ENCODE measurements around the gene RTKN.
"Not testable (repeated sequence)": the region's sequence is repeated elsewhere in the genome, so short reads cannot be mapped to it uniquely, and the experiment has no call there.

Gene RTKN

DNA sequence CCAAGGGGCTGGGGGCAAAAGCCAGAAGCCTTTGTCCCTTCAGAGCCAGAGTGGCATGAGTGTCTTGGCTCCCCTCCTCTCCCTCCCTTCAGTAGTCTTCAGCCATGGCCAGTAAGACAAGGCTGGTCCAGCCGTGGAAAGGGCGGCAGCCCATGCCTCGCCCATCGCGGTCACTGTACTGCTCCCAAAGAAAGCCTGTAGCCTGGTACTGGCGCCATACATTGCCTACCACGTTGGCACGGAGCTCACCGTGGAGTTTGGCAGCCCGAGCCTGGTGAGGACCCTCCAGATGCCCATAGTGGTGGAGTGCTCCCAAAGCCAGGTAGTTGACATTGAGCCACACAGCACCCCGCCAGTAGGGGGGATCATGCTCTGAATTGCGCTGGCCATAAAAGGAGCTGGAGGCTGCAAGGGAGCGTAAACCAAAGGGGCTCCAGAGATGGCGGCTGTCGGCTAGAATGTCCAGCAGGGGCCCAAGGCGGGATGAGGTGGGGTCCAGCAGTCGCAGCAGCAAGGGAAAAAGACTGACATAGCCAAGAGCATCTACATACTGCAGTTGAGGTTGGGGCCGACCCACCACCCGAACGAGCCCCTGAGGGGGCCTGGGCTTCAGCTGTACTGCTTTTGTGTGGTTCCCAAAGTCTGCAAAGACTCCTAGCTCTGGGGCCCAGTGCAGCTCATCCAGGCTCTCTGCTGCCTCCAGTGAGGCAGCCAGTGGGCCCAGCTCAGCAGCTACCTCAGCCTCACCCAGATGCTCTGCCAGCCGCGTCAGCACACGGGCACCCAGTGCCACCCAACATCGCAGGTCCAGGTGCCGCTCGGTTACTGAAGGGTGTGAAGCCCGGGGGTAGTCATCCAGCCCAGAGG lies 19.7 kb upstream of the RTKN start:
- no peak for DNase-seq (ENCODE audit: low read depth in 2 of 2)

DNA sequence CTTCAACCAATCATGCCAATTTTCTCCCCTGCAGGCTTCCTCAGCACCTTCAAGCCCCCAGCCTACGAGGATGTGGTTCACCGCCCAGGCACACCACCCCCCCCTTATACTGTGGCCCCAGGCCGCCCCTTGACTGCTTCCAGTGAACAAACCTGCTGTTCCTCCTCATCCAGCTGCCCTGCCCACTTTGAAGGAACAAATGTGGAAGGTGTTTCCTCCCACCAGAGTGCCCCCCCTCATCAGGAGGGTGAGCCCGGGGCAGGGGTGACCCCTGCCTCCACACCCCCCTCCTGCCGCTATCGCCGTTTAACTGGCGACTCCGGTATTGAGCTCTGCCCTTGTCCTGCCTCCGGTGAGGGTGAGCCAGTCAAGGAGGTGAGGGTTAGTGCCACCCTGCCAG lies 18.4 kb upstream of the RTKN start:
- not testable (repeated sequence) for DNase-seq (ENCODE audit: low read depth in 2 of 2)

GRCh38 chr2:74459503-74460118 lies 17.9 kb upstream of the RTKN start:
- not testable (repeated sequence) for DNase-seq (ENCODE audit: low read depth in 2 of 2)

DNA sequence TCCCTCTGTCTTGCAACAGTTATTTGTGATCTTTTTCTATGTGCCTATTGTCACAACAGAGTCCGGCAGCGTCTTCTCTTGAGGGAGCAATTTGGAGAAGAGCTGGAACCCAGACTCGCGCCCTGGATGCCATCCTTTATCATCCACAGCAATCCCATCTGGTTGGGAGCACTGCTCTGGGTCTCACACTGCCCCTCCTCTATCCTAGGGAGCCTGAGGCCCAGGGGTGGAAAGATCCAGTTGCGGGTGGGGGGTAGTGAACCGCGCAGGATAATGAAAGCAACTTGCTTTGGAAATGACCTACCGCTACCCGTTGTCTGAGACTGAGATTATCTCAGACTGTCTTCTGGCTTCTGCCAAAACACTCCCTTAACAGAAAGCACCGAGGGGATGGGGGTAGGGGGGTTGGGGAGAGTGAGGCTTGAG lies 17.2 kb upstream of the RTKN start:
- DNase-seq (ENCODE audit: low read depth in 2 of 2) = no peak

DNA sequence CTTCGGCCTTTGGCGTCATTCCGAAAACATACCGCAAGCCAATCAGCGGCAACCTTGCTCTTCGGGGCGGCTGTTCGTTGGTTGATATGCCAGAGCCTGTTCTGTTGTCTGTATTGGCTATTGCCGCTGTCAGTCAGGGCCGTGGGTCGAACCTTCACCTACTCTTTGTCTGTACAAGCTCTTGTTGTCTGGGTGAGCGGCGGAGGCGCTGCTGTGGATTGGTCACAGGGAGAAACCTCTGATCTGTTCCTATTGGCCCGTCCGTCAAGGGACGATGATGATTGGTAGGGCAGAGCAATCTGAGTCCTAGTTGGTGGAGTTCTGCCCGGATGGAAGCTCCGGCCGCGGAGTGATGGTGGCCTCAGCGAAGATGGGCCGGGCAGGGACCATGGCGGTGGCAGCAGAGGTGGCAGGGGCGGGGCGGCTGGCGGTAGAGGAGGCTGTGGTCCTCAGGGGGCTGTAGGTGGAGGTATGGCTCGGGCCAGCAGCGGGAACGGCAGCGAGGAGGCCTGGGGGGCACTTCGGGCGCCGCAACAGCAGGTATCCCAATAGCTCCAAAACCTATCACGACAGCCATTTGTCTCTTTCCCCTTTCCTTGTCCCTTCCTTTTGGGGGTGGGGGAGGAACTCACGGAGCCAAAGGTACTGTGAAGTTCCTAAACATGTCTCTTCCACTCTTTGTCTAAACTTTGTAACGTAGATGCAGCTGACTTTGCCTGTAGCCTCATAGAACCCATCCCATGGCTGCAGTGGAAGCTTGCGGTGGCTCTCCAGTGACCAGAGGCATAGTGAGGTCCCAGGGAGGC lies 16.6 kb upstream of the RTKN start, which contains the start of gene WBP1:
TSS of gene WBP1 (plus strand) at position 307 of the 806 bp plus-strand sequence. CDS start at position 472, 165 bp downstream.
- peak; percentile 95 for DNase-seq (ENCODE audit: low read depth in 2 of 2)

- peak; percentile 58 to 70 for DNase-seq (ENCODE audit: low read depth in 2 of 2)
These were observed 15.9 kb upstream of the RTKN start for GRCh38 chr2:74457549-74458131.

DNA sequence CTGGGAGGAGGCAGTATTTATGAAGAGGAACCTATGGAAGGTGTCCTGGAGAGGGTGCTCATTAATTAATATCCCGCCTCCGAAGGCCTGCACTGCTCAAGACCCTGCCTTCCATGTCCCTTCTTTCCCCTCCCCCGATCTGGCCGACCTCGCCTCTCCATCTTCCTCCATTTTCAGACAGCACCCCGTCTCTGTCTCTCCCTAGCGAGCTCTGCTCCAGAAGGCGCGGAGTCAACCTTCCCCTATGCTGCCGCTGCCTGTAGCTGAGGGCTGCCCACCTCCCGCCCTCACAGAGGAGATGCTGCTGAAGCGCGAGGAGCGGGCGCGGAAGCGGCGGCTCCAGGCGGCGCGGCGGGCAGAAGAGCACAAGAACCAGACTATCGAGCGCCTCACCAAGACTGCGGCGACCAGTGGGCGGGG lies 15.4 kb upstream of the RTKN start:
- no peak for DNase-seq (ENCODE audit: low read depth in 2 of 2)

DNA sequence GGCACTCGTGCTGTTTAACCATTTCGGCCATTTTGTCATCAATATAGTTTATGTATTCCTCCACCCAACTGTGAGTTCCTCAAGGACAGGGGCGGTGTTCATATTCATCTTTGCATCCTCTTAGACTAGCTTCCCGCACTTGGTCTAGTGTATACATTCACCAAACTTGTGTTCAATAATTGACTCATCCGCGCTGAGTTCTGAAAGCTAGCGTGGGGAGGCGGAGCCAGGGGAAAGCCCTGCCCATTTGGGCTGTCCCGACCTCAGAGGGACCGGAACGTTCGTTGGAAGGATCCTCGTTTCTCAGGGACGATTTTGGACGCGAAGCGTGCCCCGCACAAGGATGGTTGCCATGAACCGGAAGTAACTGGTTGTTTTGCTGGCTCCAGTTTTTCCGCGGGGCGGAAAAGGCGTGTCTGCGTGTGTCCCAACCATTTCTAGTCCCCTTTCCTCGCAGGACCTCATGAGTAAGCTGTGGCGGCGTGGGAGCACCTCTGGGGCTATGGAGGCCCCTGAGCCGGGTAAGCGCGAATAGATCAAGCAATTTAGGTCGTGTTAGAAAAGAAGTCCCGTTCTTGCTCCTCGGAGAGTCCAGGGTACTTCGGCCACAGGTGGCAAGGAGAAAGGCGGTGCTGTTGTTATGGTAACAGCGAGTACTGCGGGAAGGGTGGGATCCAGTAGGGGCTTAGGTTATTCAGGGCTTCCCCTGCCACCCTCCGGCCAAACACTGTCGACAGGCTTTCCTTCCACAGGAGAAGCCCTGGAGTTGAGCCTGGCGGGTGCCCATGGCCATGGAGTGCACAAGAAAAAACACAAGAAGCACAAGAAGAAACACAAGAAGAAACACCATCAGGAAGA lies 13.1 kb upstream of the RTKN start, which contains the start of gene INO80B:
TSS of gene INO80B (plus strand) at position 434 of the 858 bp plus-strand sequence. CDS start at position 464, 30 bp downstream.
- DNase-seq (ENCODE audit: low read depth in 2 of 2) = peak; percentile 93 to 96

- DNase-seq (ENCODE audit: low read depth in 2 of 2) = no peak
These were observed 8.9 kb upstream of the RTKN start for GRCh38 chr2:74450570-74451190.

- DNase-seq (ENCODE audit: low read depth in 2 of 2) = no peak
These were observed 7.0 kb upstream of the RTKN start for GRCh38 chr2:74448771-74449170.

GRCh38 chr2:74447230-74447999 lies 5.7 kb upstream of the RTKN start:
- no peak for DNase-seq (ENCODE audit: low read depth in 2 of 2)

GRCh38 chr2:74444498-74445318 lies 3.0 kb upstream of the RTKN start:
- DNase-seq (ENCODE audit: low read depth in 2 of 2) = no peak

DNA sequence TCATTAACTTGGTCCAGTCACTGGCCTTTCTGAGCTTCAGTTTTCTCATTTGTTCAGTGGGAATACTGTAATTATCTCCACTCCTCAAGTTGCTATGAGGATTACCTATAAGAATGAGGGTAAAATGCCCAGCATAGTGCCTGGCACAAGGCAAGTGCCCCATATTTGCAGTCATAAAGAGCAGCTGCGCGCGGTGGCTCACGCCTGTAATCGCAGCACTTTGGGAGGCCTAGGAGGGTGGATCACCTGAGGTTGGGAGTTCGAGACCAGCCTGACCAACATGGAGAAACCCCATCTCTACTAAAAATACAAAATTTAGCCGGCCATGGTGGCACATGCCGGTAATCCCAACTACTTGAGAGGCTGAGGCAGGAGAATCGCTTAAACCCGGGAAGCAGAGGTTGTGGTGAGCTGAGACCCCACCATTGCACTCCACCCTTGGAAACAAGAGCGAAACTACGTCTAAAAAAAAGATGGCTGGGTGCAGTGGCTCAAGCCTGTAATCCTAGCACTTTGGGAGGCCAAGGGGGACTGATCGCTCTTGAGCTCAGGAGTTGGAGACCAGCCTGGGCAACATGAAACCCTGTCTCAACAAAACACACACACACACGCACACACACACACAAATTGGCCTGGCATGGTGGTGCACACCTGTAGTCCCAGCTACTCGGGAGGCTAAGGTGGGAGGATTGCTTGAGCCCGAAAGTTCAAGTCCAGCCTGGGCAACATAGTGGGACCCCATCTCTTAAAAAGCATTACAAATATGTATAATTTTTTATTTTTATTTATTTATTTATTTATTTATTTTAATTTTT lies 953 bp upstream of the RTKN start:
- DNase-seq (ENCODE audit: low read depth in 2 of 2) = not testable (repeated sequence)

- DNase-seq (ENCODE audit: low read depth in 2 of 2) = no peak
These were observed 507 bp downstream of the RTKN start for GRCh38 chr2:74441170-74441689.

GRCh38 chr2:74440378-74441169 lies 1.2 kb downstream of the RTKN start:
- peak in 1 of 2 donors; percentile 19 for DNase-seq (ENCODE audit: low read depth in 2 of 2)

DNA sequence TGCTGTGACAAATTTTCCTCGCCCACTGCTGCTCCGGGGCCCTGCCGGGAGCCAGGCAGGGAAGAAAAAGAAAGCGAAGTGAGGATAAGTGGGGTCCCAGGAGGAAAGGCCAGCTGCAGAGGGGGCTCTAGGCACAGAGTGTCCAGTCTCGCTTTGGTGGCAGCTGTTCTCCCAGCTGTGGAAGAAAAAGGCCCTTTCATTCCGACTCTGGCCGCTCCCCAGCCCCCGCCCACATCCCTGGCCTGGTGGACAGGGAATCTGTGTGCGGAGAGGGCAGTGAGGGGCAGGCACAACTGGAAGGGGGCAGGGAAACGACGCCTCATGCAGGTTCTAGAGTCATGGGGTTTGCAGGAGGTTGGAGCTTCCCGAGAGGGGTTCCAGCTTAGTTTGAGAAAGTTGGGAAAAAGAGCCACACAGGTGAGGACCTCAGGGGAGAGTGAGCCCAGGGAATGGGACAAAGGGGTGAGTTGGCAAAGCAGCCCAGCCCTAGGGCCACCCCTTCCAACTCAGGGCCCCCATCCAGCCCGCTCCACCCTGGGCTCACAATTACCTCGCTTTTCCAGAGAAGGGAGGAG lies 1.8 kb downstream of the RTKN start:
- DNase-seq (ENCODE audit: low read depth in 2 of 2) = no peak
